Hepatocyte (in vitro differentiated cells): ENCODE results near the gene GMPS.

Experiments
- CTCF ChIP-seq: fragments of 200-600 bp; sonication (generic); IDR thresholded peaks from 2 replicates; pipeline ENCODE4 v1.5.1; 2016; ENCODE audit warnings: antibody characterized with exemption, mild to moderate bottlenecking; ENCODE audit not compliant: poor library complexity
- EZH2 ChIP-seq: fragments of 200-600 bp; sonication (generic); IDR thresholded peaks from 2 replicates; pipeline ENCODE4 v1.6.1; 2016; ENCODE audit warnings: antibody characterized with exemption, mild to moderate bottlenecking, borderline replicate concordance
- EZH2phosphoT487 ChIP-seq: fragments of 200-600 bp; sonication (generic); IDR thresholded peaks from one replicate; pipeline ENCODE4 v1.6.1; 2018; ENCODE audit warnings: antibody characterized with exemption, mild to moderate bottlenecking, low read depth, moderate library complexity; ENCODE audit not compliant: unreplicated experiment, severe bottlenecking

DNA sequence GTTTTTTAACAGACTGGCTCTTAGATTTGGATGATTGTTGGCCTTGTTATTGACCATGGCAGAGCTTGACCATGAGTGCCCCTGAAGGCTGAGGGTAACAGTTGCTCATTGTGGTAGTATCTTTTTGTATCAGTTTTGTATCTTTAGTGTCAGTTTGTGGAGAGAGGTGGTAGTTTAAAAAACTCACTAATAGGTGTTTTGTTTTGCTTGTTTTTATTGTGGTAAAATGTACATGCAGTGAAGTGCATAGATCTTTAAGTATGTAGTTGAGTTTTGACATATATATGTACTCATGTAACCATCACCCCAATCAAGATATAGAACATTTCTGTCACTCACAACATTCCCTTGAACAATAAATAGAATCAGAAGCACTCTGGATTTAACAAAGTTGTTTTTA lies 9.8 kb downstream of the GMPS start:
- no peak for TF ChIP-seq EZH2phosphoT487
- TF ChIP-seq CTCF: no peak
- TF ChIP-seq EZH2: no peak
